Measurements from ENCODE around the gene NCAPD2.

GRCh38 chr12:6469092-6469491 is 24.8 kb upstream of the NCAPD2 start:
- TF ChIP-seq CTCF (IDR thresholded peaks at IDR 0.05): no peak
- no peak for TF ChIP-seq POLR2A (IDR thresholded peaks at IDR 0.05)
